SK-N-DZ (cell line): ENCODE data around the gene DDX46. TPM values are rescaled to one million over a fixed set of nuclear protein-coding genes. Genes with fewer than 3 reads are reported as not detected.
"Not testable (repeated sequence)": the region's sequence is repeated elsewhere in the genome, so short reads cannot be mapped to it uniquely, and the experiment has no call there.

Source experiments
- DNase-seq: peaks from one replicate; pipeline ENCODE4 v3.0.0-alpha.2; 2015; ENCODE audit warnings: low spot score
- polyA plus RNA-seq, 2 experiments: library from polyadenylated mRNA; depleted of rRNA; stranded (reverse); fragments of >200 nt; gene quantifications; 2 replicates each; pipeline ENCODE4 v1.2.3, GENCODE V29; 2014

The DDX46 gene, protein sequence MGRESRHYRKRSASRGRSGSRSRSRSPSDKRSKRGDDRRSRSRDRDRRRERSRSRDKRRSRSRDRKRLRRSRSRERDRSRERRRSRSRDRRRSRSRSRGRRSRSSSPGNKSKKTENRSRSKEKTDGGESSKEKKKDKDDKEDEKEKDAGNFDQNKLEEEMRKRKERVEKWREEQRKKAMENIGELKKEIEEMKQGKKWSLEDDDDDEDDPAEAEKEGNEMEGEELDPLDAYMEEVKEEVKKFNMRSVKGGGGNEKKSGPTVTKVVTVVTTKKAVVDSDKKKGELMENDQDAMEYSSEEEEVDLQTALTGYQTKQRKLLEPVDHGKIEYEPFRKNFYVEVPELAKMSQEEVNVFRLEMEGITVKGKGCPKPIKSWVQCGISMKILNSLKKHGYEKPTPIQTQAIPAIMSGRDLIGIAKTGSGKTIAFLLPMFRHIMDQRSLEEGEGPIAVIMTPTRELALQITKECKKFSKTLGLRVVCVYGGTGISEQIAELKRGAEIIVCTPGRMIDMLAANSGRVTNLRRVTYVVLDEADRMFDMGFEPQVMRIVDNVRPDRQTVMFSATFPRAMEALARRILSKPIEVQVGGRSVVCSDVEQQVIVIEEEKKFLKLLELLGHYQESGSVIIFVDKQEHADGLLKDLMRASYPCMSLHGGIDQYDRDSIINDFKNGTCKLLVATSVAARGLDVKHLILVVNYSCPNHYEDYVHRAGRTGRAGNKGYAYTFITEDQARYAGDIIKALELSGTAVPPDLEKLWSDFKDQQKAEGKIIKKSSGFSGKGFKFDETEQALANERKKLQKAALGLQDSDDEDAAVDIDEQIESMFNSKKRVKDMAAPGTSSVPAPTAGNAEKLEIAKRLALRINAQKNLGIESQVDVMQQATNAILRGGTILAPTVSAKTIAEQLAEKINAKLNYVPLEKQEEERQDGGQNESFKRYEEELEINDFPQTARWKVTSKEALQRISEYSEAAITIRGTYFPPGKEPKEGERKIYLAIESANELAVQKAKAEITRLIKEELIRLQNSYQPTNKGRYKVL
- polyA plus RNA-seq (2014; cell fraction: cytosol; rRNA removed) = 41.2 and 42.0 TPM in 2 replicates
- 81.1 and 112 TPM in 2 replicates for polyA plus RNA-seq (2014; cell fraction: nucleus; rRNA removed)

DNA sequence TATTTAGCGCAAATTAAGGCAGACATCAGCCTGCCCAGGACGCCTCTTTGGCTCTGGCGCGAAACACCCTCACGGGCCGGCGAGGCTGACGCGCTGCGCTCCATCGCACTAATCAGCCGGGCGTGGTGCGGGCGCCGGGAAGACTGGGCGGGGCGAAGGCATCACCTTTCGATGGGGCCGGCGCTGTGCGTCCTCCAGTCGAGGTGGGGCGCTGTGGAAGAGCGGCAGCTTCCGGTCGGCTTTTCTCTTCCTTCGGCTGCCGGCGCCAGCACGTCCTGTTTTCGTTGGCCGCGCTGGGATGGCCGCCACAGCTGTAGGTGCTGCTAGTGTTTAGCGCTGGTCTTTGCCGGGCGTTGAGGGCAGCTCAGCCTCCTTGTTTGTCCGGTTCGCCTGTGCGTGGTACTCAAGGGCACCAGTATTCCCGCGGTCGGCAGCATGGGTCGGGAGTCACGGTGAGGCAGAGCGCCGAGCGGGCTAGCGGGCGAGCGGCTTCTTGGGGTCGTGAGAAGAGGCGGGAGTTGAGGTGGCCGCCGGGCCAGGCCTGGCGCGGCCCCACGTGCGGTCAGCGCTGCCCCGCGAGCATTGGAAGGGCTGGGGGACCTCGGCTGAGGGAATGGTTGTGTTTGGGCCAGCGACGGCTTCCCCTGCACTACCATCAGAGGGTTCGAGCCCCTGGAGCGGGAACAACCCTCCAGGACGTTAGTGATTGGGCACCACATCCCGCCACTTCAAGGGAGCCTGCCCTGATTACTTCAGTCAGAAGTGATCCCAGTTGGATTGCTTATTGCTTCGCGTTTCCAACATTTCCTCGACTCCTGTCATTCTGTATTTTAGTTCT, at the start of gene DDX46:
Gene DDX46 (plus strand): TSS at position 276 of the 838 bp plus-strand sequence. CDS start 160 bp downstream, at position 436.
- peak; percentile 93 for DNase-seq

DNA sequence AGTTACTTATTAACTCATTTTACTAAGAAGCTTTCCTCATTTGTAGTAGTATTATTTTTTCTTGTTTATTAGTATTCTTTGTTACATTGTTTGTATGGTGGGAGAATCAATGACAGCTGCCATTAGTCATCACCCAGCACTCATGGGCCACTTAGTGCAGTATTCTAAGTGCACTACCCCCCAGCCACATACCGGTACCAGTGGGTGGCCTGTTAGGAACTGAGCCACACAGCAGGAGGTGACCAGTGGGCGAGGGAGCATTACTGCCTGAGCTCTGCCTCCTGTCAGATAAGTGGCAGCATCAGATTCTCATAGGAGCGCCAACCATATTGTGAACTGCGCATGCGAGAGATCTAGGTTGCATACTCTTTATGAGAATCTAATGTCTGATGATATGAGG, 44.5 kb upstream of the DDX46 start:
- DNase-seq = no peak

DNA sequence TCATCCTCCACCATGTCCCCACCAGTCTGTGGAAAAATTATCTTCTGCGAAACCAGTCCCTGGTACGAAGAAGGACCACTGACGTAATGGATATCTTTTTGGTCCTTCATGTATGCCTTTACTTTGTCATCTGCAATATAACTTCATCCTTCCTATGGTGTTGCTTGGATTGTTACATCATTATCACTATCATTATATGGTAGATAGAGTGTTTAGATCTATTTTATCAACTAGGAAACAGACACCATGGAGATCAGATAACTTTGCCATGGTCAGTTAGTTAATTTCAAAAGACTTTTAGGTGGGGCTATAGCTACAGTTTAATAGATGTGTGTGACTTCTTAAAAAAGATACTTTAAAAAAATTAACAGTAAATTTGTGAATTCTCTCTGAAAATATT, 44.0 kb upstream of the DDX46 start:
- no peak for DNase-seq

GRCh38 chr5:134715466-134715865, 43.1 kb upstream of the DDX46 start:
- DNase-seq = not testable (repeated sequence)

- no peak for DNase-seq
Measured at GRCh38 chr5:134724872-134725271, 33.7 kb upstream of the DDX46 start.

GRCh38 chr5:134732819-134733218, 25.8 kb upstream of the DDX46 start:
- DNase-seq = no peak

DNA sequence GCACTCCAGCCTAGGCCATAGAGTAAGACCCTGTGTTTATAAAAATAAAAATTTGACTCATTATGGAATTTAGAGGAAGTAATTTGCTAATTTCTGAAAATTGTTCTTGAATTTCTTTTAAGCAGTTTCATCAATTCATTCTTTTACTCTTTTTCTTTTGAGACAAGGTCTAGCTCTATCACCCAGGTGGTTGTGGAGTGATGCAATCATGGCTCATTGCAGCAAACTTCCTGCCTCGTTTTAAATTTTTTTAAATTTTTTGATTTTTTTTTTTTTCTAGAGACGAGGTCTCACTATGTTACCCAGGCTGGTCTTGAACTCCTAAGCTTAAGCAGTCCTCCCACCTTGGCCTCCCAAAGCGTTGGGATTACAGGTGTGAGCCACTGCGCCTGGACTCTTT, 23.3 kb upstream of the DDX46 start:
- no peak for DNase-seq

DNA sequence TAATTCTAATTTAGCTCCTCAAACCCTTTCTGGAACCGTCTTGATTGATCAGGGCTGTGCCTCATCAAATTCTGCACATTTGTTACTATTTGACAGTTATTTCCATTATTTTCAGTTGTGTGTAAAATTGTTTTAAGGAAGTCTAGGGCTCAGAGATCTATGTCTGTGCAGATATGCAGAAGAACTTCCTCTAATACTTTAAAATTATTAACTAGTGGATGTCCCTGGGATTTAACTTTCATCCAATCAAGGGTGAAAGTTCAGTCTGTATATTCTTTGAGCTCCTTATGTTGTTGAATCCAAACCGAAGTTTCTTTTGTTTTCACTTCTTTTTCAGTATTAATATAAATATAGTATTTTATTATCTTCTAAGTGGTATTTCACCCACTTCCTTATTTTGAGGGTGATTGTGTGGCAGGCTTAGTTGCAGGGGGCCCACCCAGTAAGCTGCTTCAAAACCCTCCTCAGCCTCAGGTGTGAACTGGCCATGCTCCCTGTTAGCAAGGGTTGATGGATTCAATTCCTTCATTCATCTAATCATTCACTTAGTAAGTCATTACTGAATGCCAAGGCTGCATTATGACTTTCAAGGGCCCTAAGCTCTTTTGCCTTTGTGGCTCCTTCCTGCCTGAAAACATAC, 22.3 kb upstream of the DDX46 start:
- DNase-seq = no peak

DNA sequence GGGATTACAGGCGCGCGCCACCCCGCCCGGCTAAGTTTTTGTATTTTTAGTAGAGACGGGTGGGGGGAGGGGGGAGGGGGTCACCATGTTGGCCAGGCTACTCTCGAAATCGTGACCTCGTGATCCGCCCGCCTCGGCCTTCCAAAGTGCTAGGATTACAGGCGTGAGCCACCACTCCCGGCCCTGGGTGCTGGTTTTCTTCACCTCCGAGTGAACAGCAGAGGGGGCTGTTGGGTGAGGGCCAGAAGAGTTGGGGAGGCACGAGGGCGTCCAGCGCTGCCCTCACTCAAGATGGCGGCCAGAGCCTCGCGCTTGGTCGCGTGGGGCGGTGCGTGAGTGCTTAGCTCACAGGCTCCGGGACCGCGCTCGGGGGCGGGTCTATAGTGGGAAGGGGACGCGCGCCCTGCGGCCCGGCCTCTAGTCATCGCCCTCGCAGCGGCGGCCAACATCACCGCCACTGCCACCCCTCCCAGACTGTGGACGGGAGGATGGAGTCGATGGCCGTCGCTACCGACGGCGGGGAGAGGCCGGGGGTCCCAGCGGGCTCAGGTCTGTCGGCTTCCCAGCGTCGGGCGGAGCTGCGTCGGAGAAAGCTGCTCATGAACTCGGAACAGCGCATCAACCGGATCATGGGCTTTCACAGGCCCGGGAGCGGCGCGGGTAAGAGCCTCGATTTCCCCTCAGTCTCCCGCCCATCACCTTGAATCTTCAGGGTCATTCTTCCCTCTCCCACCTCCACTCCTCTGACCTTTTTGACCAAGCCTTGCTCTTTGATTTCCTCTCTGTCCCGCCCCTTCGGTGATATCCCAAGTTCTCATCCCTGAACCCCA, 20.2 kb upstream of the DDX46 start, which contains the start of gene CAMLG:
Gene CAMLG (plus strand): TSS at position 416 of the 830 bp plus-strand sequence. CDS start 73 bp downstream, at position 489.
- peak; percentile 98 for DNase-seq

GRCh38 chr5:134738963-134739661, 19.5 kb upstream of the DDX46 start:
- peak; percentile 59 for DNase-seq

- no peak for DNase-seq
Measured at GRCh38 chr5:134741052-134741451, 17.5 kb upstream of the DDX46 start.

DNA sequence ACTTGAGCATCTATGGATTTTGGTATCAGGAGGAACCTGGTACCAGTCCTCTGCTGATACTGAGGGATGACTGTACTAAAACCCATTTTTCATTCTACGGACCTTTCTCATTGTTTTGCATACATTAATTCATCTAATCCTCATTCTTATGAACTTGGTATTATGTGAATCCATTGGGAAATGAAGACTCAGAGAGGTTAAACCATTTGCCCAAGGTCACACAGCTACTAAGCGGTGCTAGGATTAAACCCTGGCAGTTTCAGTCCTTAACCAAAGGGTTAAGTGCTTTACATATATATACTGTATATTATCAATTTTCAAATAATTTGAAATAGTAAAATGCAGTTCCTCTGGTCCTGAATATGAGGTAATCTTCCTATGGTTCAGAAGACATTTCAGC, 16.4 kb upstream of the DDX46 start:
- DNase-seq = no peak

DNA sequence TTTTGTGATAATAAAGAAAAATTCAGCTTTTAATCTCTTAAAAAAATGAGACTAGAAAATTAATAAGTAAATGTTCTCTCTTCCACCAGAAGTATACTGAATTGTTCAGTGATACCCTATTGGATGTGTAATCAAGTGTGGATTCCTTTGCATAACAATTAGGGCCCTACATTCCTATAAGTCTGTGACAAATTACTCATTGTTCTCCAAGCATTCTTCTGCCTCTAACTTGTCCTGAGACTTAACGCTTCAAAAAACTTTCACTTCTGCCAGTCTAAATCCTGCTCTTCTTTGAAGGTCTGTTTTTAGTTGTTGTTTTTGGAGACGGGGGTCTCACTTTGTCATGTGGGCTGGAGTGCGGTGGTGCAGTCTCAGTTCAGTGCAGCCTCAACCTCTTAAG, 9.2 kb upstream of the DDX46 start:
- no peak for DNase-seq

DNA sequence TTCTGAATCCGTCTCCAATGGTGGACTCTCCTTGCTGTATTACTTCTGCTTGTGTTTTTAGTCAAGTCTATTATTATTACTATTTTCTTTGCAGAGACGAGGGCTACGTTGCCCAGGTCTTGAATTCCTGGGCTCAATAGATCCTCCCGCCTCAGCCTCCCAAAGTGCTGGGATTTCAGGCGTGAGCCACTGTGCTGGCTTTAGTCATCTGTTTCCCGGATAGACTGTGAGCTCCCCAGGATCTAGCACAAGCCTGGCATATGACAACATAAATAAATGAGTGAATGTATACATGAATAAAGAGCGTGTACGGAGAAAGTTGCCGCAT, 439 bp upstream of the DDX46 start:
- no peak for DNase-seq

- not testable (repeated sequence) for DNase-seq
Measured at GRCh38 chr5:134767528-134768291, 9.1 kb downstream of the DDX46 start.

GRCh38 chr5:134769206-134769605, 10.6 kb downstream of the DDX46 start:
- DNase-seq = no peak

DNA sequence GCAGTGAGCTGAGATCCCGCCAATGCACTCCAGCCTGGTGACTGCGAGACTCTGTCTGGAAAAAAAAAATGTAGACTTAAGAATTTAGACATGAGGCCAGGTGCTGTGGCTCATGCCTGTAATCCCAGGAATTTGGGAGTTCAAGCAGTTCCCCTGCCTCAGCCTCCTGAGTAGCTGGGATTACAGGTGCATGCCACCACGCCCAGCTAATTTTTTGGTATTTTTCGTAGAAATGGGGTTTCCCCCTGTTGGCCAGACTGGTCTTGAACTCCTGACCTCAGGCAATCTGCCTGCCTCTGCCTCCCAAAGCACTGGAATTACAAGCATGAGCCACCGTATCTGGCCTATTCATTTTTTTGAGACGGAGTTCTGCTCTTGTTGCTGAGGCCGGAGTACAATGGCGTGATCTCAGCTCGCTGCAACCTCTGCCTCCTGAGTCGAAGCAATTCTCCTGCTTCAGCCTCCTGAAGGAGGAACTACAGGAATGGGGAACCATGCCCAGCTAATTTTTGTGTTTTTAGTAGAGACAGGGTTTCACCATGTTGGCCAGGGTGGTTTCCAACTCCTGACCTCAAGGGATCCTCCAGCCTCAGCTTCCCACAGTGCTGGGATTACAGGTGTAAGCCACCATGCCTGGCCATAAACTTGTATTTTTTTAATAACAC, 14.0 kb downstream of the DDX46 start:
- no peak for DNase-seq

DNA sequence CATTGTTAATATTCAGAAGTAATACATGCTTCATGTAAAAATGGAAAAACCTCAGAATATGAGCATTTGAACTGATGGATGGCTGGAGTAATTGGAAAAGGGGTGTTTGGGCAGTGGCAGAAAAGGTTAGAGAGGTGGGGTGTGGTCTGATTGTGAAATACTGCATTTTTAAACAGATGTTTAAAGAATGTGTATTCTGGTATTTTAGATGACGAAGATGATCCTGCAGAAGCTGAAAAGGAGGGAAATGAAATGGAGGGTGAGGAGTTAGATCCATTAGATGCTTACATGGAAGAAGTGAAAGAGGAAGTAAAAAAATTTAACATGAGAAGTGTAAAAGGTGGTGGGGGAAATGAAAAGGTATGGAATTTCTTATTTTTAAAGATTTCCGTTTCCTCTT, 18.8 kb downstream of the DDX46 start:
- no peak for DNase-seq
